Prostate gland (tissue), 2 donors: ENCODE results near the gene UAP1L1. TPM values are rescaled to one million over a fixed set of nuclear protein-coding genes. Genes with fewer than 3 reads are reported as not detected.

Experiments used
- DNase-seq: peaks from one replicate; pipeline ENCODE4 v3.0.0-alpha.2; 2019; ENCODE audit warnings: low spot score
- H3K27ac ChIP-seq, 2 donors: fragments of 200-600 bp; sonication (generic); 2 replicates each; pipeline ENCODE4 v1.5.1; 2017 to 2019
- H3K27me3 ChIP-seq: fragments of 200-600 bp; sonication (generic); replicated peaks from 2 replicates; pipeline ENCODE4 v1.5.1; 2019; ENCODE audit not compliant: insufficient read depth
- H3K36me3 ChIP-seq, 2 donors: fragments of 200-600 bp; sonication (generic); 1 replicate in 1 of 2; 2 replicates in 1 of 2; pipeline versions ENCODE4 v1.5.1 to v1.8.1; 2017 to 2019
- H3K4me1 ChIP-seq: fragments of 200-600 bp; sonication (generic); replicated peaks from 2 replicates; pipeline ENCODE4 v1.5.1; 2019
- H3K4me3 ChIP-seq, 2 donors: fragments of 200-600 bp; sonication (generic); 2 replicates each; pipeline ENCODE4 v1.5.1; 2017 to 2019
- H3K9me3 ChIP-seq: fragments of 200-600 bp; sonication (generic); 2 replicates; pipeline ENCODE4 v1.5.1; 2017
- CTCF ChIP-seq, 4 experiments: fragments of 200-600 bp in 2 of 4; fragments of 450-650 bp in 2 of 4; sonication (generic) in 2 of 4; IDR thresholded peaks; 1 replicate in 3 of 4; 2 replicates in 1 of 4; pipeline ENCODE4 v1.5.1; 2016 to 2019; ENCODE audit warnings: antibody characterized with exemption in 4 of 4, mild to moderate bottlenecking in 2 of 4, moderate library complexity in 2 of 4
- POLR2A ChIP-seq: fragments of 450-650 bp; IDR thresholded peaks from one replicate; pipeline ENCODE4 v1.6.1; 2016; ENCODE audit warnings: antibody characterized with exemption, mild to moderate bottlenecking
- POLR2AphosphoS5 ChIP-seq: sonication (generic); formaldehyde crosslinking; IDR thresholded peaks from one replicate; pipeline ENCODE4 v1.6.1; 2017; ENCODE audit warnings: antibody characterized with exemption
- WGBS: methylation state at CpG from one replicate; pipeline ENCODE4 v1.1.5; 2018; 5-methylcytosine and 5-hydroxymethylcytosine counted together
- intact Hi-C: fragments of 100-400 bp; cut with DNase I; formaldehyde crosslinking; loops from one replicate; pipeline ENCODE4 v1.14.2; 2022
- total RNA-seq, 2 donors: library from RNA; depleted of rRNA; stranded (reverse); fragments of >200 nt; gene quantifications; one replicate each; pipeline ENCODE4 v1.1.0, GENCODE V29; 2016

The UAP1L1 gene
- total RNA-seq, 2 donors from 2014 or later = 8.2 to 19.9 TPM

- Histone ChIP-seq H3K9me3 (no peaks in the 10 kb centered on the region), H3K27ac (no peak overlapping the region), H3K4me3 (no peak overlapping the region), H3K27me3 (no peaks in the 10 kb centered on the region), H3K4me1 (no peaks in the 10 kb centered on the region), H3K36me3 (peaks cover 0 to 16% of the 10 kb centered on the region in 2 donors)
- intact Hi-C loops = no loop called here
- DNase-seq = no peak
- peak; percentile 16 for TF ChIP-seq POLR2AphosphoS5
- TF ChIP-seq POLR2A = no peak
- WGBS = 87% methylated on average over 27 of the region's 27 CpGs
These were observed 30.1 kb downstream of the UAP1L1 start for GRCh38 chr9:137107312-137107921.

- Histone ChIP-seq H3K27ac (no peak overlapping the region), H3K36me3 (peaks cover 0 to 16% of the 10 kb centered on the region in 2 donors), H3K9me3 (no peaks in the 10 kb centered on the region), H3K4me3 (no peak overlapping the region), H3K27me3 (no peaks in the 10 kb centered on the region), H3K4me1 (no peaks in the 10 kb centered on the region)
- no peak for TF ChIP-seq CTCF (IDR thresholded peaks at IDR 0.05)
- no peak for TF ChIP-seq POLR2AphosphoS5
- no peak for TF ChIP-seq POLR2A
- 93% methylated on average over 15 of the region's 17 CpGs for WGBS
- intact Hi-C loops = no loop called here
- no peak for DNase-seq
These were observed 30.7 kb downstream of the UAP1L1 start for GRCh38 chr9:137107982-137108381.

- H3K27ac ChIP-seq = no peak overlapping the region
- H3K4me3 ChIP-seq = no peak overlapping the region
- intact Hi-C loops = no loop called here
- TF ChIP-seq POLR2AphosphoS5 = no peak
- TF ChIP-seq POLR2A = no peak
- TF ChIP-seq CTCF (IDR thresholded peaks at IDR 0.05) = no peak
- peaks cover 0 to 16% of the 10 kb centered on the region in 2 donors for H3K36me3 ChIP-seq
- no peak for DNase-seq
- 88% methylated on average over 27 of the region's 29 CpGs for WGBS
- H3K4me1 ChIP-seq = no peaks in the 10 kb centered on the region
- no peaks in the 10 kb centered on the region for H3K9me3 ChIP-seq
- H3K27me3 ChIP-seq = no peaks in the 10 kb centered on the region
These were observed 31.4 kb downstream of the UAP1L1 start for GRCh38 chr9:137108608-137109249.

- 76% methylated on average over 32 of the region's 34 CpGs for WGBS
- Histone ChIP-seq H3K36me3 (peaks cover 0 to 16% of the 10 kb centered on the region in 2 donors), H3K27me3 (no peaks in the 10 kb centered on the region), H3K4me1 (no peaks in the 10 kb centered on the region), H3K9me3 (no peaks in the 10 kb centered on the region), H3K27ac (no peak overlapping the region), H3K4me3 (no peak overlapping the region)
- intact Hi-C loops = no loop called here
- TF ChIP-seq POLR2AphosphoS5 (no peak), POLR2A (no peak), CTCF (IDR thresholded peaks at IDR 0.05) (no peak)
- no peak for DNase-seq
These were observed 32.2 kb downstream of the UAP1L1 start for GRCh38 chr9:137109250-137110146.
